BLaER1 (cell line): ENCODE results near the gene ENOPH1.

ENCODE experiments used
- H3K27ac ChIP-seq: shearing (Covaris generic); formaldehyde crosslinking; 2 replicates; pipeline ENCODE4 v1.8.1; 2022
- H3K27me3 ChIP-seq: shearing (Covaris generic); formaldehyde crosslinking; 2 replicates; pipeline ENCODE4 v1.8.1; 2022
- H3K36me3 ChIP-seq: shearing (Covaris generic); formaldehyde crosslinking; 2 replicates; pipeline ENCODE4 v1.8.1; 2022
- H3K4me1 ChIP-seq: shearing (Covaris generic); formaldehyde crosslinking; 2 replicates; pipeline ENCODE4 v1.8.1; 2022
- H3K4me2 ChIP-seq: shearing (Covaris generic); formaldehyde crosslinking; 2 replicates; pipeline ENCODE4 v1.8.1; 2022
- H3K4me3 ChIP-seq: shearing (Covaris generic); formaldehyde crosslinking; 2 replicates; pipeline ENCODE4 v1.8.1; 2022
- H3K9ac ChIP-seq: shearing (Covaris generic); formaldehyde crosslinking; 2 replicates; pipeline ENCODE4 v1.8.1; 2022
- H3K9me3 ChIP-seq: shearing (Covaris generic); formaldehyde crosslinking; 2 replicates; pipeline ENCODE4 v1.8.1; 2022
- H4K20me1 ChIP-seq: shearing (Covaris generic); formaldehyde crosslinking; 2 replicates; pipeline ENCODE4 v1.8.1; 2022
- Cebpa-rat ChIP-seq: shearing (Covaris generic); IDR thresholded peaks from 2 replicates; pipeline ENCODE4 v1.8.1; 2022

The ENOPH1 gene

GRCh38 chr4:82500435-82501153, 70.2 kb downstream of the ENOPH1 start:
- Histone ChIP-seq H3K9ac (no peak overlapping the region), H3K36me3 (no peaks in the 10 kb centered on the region), H3K4me1 (no peaks in the 10 kb centered on the region), H3K4me2 (no peak overlapping the region), H3K4me3 (no peak overlapping the region), H3K9me3 (no peaks in the 10 kb centered on the region), H4K20me1 (no peaks in the 10 kb centered on the region), H3K27ac (no peak overlapping the region), H3K27me3 (no peaks in the 10 kb centered on the region)
- TF ChIP-seq Cebpa-rat = no peak

DNA sequence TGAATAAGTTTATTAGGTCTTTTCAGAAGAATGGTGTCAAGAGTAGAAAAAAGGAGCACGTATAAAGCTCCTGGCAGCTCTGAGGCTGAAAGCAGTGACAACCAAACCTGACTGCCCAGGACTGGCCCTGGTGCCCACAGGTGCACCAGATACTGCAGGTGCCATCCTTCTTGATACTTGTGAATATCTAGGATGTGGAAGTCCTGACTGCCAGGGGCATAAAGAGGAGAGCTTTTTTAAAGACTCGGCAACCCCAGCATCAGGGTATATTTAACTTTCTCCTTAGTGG, 70.7 kb downstream of the ENOPH1 start:
- no peak for TF ChIP-seq Cebpa-rat
- Histone ChIP-seq H3K4me3 (no peak overlapping the region), H3K4me1 (no peaks in the 10 kb centered on the region), H3K36me3 (no peaks in the 10 kb centered on the region), H3K27ac (no peak overlapping the region), H4K20me1 (no peaks in the 10 kb centered on the region), H3K9me3 (no peaks in the 10 kb centered on the region), H3K4me2 (no peak overlapping the region), H3K27me3 (no peaks in the 10 kb centered on the region), H3K9ac (no peak overlapping the region)

DNA sequence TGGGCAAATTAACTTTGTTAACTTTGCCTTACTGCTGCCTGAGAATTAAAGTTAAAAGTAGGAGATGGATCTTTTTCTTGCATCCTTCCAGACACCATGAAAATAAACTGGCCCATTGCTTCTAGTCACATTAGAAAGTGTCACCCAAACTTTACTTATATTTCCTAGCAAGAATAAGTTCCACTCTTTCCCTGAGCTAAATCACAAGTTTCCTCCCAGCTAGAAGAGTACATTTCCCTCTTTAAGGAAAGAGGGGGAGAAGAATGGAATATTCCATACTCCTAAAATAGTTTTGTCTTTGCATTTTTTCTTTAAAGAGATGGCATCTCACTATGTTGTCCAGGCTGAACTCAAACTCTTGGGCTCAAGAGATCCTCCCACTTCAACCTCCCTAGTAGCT, 77.6 kb downstream of the ENOPH1 start:
- no peak overlapping the region for H3K4me3 ChIP-seq
- no peaks in the 10 kb centered on the region for H3K27me3 ChIP-seq
- no peak overlapping the region for H3K9ac ChIP-seq
- H3K36me3 ChIP-seq = no peaks in the 10 kb centered on the region
- no peaks in the 10 kb centered on the region for H3K9me3 ChIP-seq
- no peak for TF ChIP-seq Cebpa-rat
- H3K4me1 ChIP-seq = peaks cover 5% of the 10 kb centered on the region
- no peaks in the 10 kb centered on the region for H4K20me1 ChIP-seq
- H3K4me2 ChIP-seq = no peak overlapping the region
- no peak overlapping the region for H3K27ac ChIP-seq

DNA sequence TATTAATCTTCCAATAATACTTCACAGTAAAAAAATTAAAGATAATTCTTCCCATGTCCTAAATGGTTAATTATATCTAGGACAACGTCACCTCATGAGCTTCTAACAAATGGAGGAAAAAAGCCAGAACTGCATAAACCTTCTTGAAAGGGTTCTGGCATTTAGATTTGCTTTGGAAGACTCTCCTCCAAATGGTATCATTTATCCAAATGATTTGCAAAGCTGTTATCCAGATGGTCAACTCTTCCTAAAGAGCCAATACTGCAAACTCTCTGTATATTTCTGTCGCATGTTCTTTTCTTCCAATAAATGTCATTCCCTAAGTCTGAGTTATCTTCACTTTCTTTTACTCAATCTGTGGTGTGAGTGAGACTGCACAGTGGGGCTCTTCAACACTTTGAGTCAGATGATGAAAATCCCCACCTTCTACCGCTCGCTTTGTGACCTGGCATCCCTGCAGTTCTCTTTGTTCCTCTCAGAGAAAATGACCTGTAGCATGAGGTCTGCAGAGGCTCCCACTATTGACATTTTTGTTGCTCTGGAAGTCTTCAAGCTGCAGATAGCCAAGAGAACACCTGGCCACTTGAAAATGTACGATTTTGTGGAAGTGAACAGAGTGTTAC, 78.5 kb downstream of the ENOPH1 start:
- H3K4me1 ChIP-seq = peaks cover 5% of the 10 kb centered on the region
- H3K36me3 ChIP-seq = no peaks in the 10 kb centered on the region
- H4K20me1 ChIP-seq = no peaks in the 10 kb centered on the region
- no peaks in the 10 kb centered on the region for H3K9me3 ChIP-seq
- no peak overlapping the region for H3K9ac ChIP-seq
- H3K27me3 ChIP-seq = no peaks in the 10 kb centered on the region
- TF ChIP-seq Cebpa-rat = no peak
- no peak overlapping the region for H3K27ac ChIP-seq
- no peak overlapping the region for H3K4me2 ChIP-seq
- H3K4me3 ChIP-seq = no peak overlapping the region

GRCh38 chr4:82510216-82510615, 79.8 kb downstream of the ENOPH1 start:
- Histone ChIP-seq H3K9ac (no peak overlapping the region), H3K36me3 (no peaks in the 10 kb centered on the region), H3K27ac (no peak overlapping the region), H3K9me3 (no peaks in the 10 kb centered on the region), H3K4me2 (no peak overlapping the region), H4K20me1 (no peaks in the 10 kb centered on the region), H3K4me1 (peaks cover 7% of the 10 kb centered on the region), H3K4me3 (no peak overlapping the region), H3K27me3 (no peaks in the 10 kb centered on the region)
- TF ChIP-seq Cebpa-rat = no peak
